Chondrocyte (in vitro differentiated cells): ENCODE data around the gene MCM3AP. TPM values are rescaled to one million over a fixed set of nuclear protein-coding genes. Genes with fewer than 3 reads are reported as not detected.

ENCODE experiments used
- DNase-seq: peaks from one replicate; pipeline ENCODE4 v3.0.0; 2021; ENCODE audit warnings: mixed read lengths, low spot score
- H3K27ac Mint-ChIP-seq: one replicate; pipeline ENCODE4 v1.8.0; 2021; ENCODE audit warnings: mild to moderate bottlenecking, moderate library complexity, mixed read lengths; ENCODE audit not compliant: unreplicated experiment
- H3K27me3 Mint-ChIP-seq: 2 replicates; pipeline ENCODE4 v1.8.0; 2021; ENCODE audit warnings: low read depth, mixed read lengths
- H3K36me3 Mint-ChIP-seq: 2 replicates; pipeline ENCODE4 v1.8.0; 2021; ENCODE audit warnings: low read depth, mixed read lengths
- H3K4me1 Mint-ChIP-seq: 2 replicates; pipeline ENCODE4 v1.8.0; 2021; ENCODE audit warnings: low read depth, mild to moderate bottlenecking, mixed read lengths
- H3K4me3 Mint-ChIP-seq: one replicate; pipeline ENCODE4 v1.8.0; 2021; ENCODE audit warnings: mild to moderate bottlenecking, moderate library complexity, mixed read lengths; ENCODE audit not compliant: unreplicated experiment
- H3K9me3 Mint-ChIP-seq: 2 replicates; pipeline ENCODE4 v1.8.0; 2021; ENCODE audit warnings: low read depth, mixed read lengths
- CTCF ChIP-seq: fragments of 200-600 bp; sonication (generic); IDR thresholded peaks from 2 replicates; pipeline ENCODE4 v1.5.0; 2021; ENCODE audit warnings: antibody characterized with exemption, mild to moderate bottlenecking, moderate library complexity
- total RNA-seq: library from RNA; stranded (reverse); gene quantifications from 3 replicates; pipeline ENCODE4 v1.2.1, GENCODE V29; 2021

MCM3AP gene
- total RNA-seq, 1 donor from 2014 or later: 86.4 TPM

GRCh38 chr21:46247699-46248421 is 37.6 kb downstream of the MCM3AP start:
- Mint-ChIP-seq H3K4me1 (no peaks in the 10 kb centered on the region), H3K27ac (no peak overlapping the region), H3K27me3 (no peaks in the 10 kb centered on the region), H3K36me3 (peaks cover 35% of the 10 kb centered on the region), H3K4me3 (no peak overlapping the region), H3K9me3 (no peaks in the 10 kb centered on the region)
- DNase-seq: no peak
- TF ChIP-seq CTCF: no peak

GRCh38 chr21:46246345-46246744 is 39.1 kb downstream of the MCM3AP start:
- H3K36me3 Mint-ChIP-seq: peaks cover 43% of the 10 kb centered on the region

GRCh38 chr21:46245213-46245915 is 40.0 kb downstream of the MCM3AP start:
- no peaks in the 10 kb centered on the region for H3K4me1 Mint-ChIP-seq
- no peak overlapping the region for H3K4me3 Mint-ChIP-seq
- peaks cover 40% of the 10 kb centered on the region for H3K36me3 Mint-ChIP-seq
- TF ChIP-seq CTCF: no peak
- DNase-seq: no peak
- no peaks in the 10 kb centered on the region for H3K9me3 Mint-ChIP-seq
- H3K27ac Mint-ChIP-seq: no peak overlapping the region
- no peaks in the 10 kb centered on the region for H3K27me3 Mint-ChIP-seq

More at GRCh38 chr21:46246345-46246744, 39.1 kb downstream of the MCM3AP start:
- H3K4me1 Mint-ChIP-seq: no peaks in the 10 kb centered on the region
- H3K4me3 Mint-ChIP-seq: no peak overlapping the region
- TF ChIP-seq CTCF: no peak
- no peaks in the 10 kb centered on the region for H3K27me3 Mint-ChIP-seq
- DNase-seq: no peak
- H3K9me3 Mint-ChIP-seq: no peaks in the 10 kb centered on the region
- no peak overlapping the region for H3K27ac Mint-ChIP-seq

- DNase-seq: no peak
- H3K4me1 Mint-ChIP-seq: no peaks in the 10 kb centered on the region
- no peaks in the 10 kb centered on the region for H3K27me3 Mint-ChIP-seq
- H3K4me3 Mint-ChIP-seq: no peak overlapping the region
- TF ChIP-seq CTCF: no peak
- no peak overlapping the region for H3K27ac Mint-ChIP-seq
- H3K9me3 Mint-ChIP-seq: no peaks in the 10 kb centered on the region
- H3K36me3 Mint-ChIP-seq: peaks cover 41% of the 10 kb centered on the region
Observed at GRCh38 chr21:46244602-46245001, 40.8 kb downstream of the MCM3AP start.

- no peak for TF ChIP-seq CTCF
- DNase-seq: no peak
- H3K27ac Mint-ChIP-seq: no peak overlapping the region
- H3K27me3 Mint-ChIP-seq: no peaks in the 10 kb centered on the region
- peaks cover 45% of the 10 kb centered on the region for H3K36me3 Mint-ChIP-seq
- no peaks in the 10 kb centered on the region for H3K9me3 Mint-ChIP-seq
- H3K4me3 Mint-ChIP-seq: no peak overlapping the region
- H3K4me1 Mint-ChIP-seq: no peaks in the 10 kb centered on the region
Observed at GRCh38 chr21:46243960-46244361, 41.5 kb downstream of the MCM3AP start.
